IPS DF 4.7 (cell line): ENCODE data around the gene ROBO2.

ENCODE experiments used
- DNase-seq: peaks from one replicate; pipeline ENCODE4 v3.0.0-alpha.2; 2013; ENCODE audit warnings: low spot score; ENCODE audit errors: extremely low read depth

The ROBO2 gene

GRCh38 chr3:77039606-77040171, at the start of gene ROBO2:
TSS of gene ROBO2 (plus strand) at chr3:77040099. CDS start at chr3:77040786, 687 bp downstream.
- no peak for DNase-seq

GRCh38 chr3:76990606-76991005, 49.3 kb upstream of the ROBO2 start:
- no peak for DNase-seq

GRCh38 chr3:76991165-76991564, 48.7 kb upstream of the ROBO2 start:
- no peak for DNase-seq

- no peak for DNase-seq
These were observed 42.2 kb upstream of the ROBO2 start for GRCh38 chr3:76997733-76998132.

GRCh38 chr3:76998555-76998954, 41.3 kb upstream of the ROBO2 start:
- no peak for DNase-seq

GRCh38 chr3:77001062-77001701, 38.7 kb upstream of the ROBO2 start:
- DNase-seq, result no peak

- DNase-seq, result no peak
These were observed 25.7 kb upstream of the ROBO2 start for GRCh38 chr3:77014226-77014625.

GRCh38 chr3:77025471-77025870, 14.4 kb upstream of the ROBO2 start:
- DNase-seq, result no peak

GRCh38 chr3:77026904-77027634, 12.8 kb upstream of the ROBO2 start:
- no peak for DNase-seq

- DNase-seq, result no peak
These were observed 11.9 kb upstream of the ROBO2 start for GRCh38 chr3:77028005-77028404.

GRCh38 chr3:77038468-77038929, 1.4 kb upstream of the ROBO2 start:
- DNase-seq, result no peak

GRCh38 chr3:77038930-77039605, 831 bp upstream of the ROBO2 start:
- DNase-seq, result no peak

GRCh38 chr3:77040216-77040615, 317 bp downstream of the ROBO2 start:
- no peak for DNase-seq

- DNase-seq, result no peak
These were observed 1.2 kb downstream of the ROBO2 start for GRCh38 chr3:77040926-77041722.

GRCh38 chr3:77041811-77042210, 1.9 kb downstream of the ROBO2 start:
- DNase-seq, result no peak

GRCh38 chr3:77042343-77042742, 2.4 kb downstream of the ROBO2 start:
- DNase-seq, result no peak

GRCh38 chr3:77042882-77043281, 3.0 kb downstream of the ROBO2 start:
- DNase-seq, result no peak

- no peak for DNase-seq
These were observed 5.8 kb downstream of the ROBO2 start for GRCh38 chr3:77045686-77046085.

GRCh38 chr3:77048186-77048585, 8.3 kb downstream of the ROBO2 start:
- DNase-seq, result no peak

GRCh38 chr3:77051591-77051990, 11.7 kb downstream of the ROBO2 start:
- no peak for DNase-seq

- no peak for DNase-seq
These were observed 12.2 kb downstream of the ROBO2 start for GRCh38 chr3:77052051-77052501.
